Testis (tissue), 3 donors: Measurements from ENCODE around the gene DNAH10. TPM values are rescaled to one million over a fixed set of nuclear protein-coding genes. Genes with fewer than 3 reads are reported as not detected.

ENCODE experiments used
- DNase-seq: peaks from one replicate; pipeline ENCODE4 v3.0.0-alpha.2; 2019
- H3K27ac ChIP-seq, 2 donors: fragments of 200-600 bp; sonication (generic); one replicate each; pipeline ENCODE4 v1.5.1; 2019
- H3K27me3 ChIP-seq: fragments of 200-600 bp; sonication (generic); one replicate; pipeline ENCODE4 v1.5.1; 2019
- H3K36me3 ChIP-seq: fragments of 200-600 bp; sonication (generic); one replicate; pipeline ENCODE4 v1.5.1; 2017; ENCODE audit warnings: low read depth; ENCODE audit errors: missing control alignments
- H3K4me1 ChIP-seq: fragments of 200-600 bp; sonication (generic); one replicate; pipeline ENCODE4 v1.5.1; 2019
- H3K4me3 ChIP-seq, 2 donors: fragments of 200-600 bp; sonication (generic); one replicate each; pipeline ENCODE4 v1.5.1; 2017 to 2019
- H3K9me3 ChIP-seq: fragments of 200-600 bp; sonication (generic); one replicate; pipeline ENCODE4 v1.5.1; 2017
- POLR2A ChIP-seq: fragments of 450-650 bp; IDR thresholded peaks from one replicate; pipeline ENCODE4 v1.6.1; 2017; ENCODE audit warnings: antibody characterized with exemption, mild to moderate bottlenecking, moderate library complexity
- WGBS, 2 donors: methylation state at CpG; one replicate each; pipeline ENCODE4 v1.1.5; 2018; 5-methylcytosine and 5-hydroxymethylcytosine counted together
- intact Hi-C: fragments of 100-400 bp; cut with DNase I; formaldehyde crosslinking; loops from one replicate; pipeline ENCODE4 v1.15.1; 2023; ENCODE audit warnings: low total_unique reads
- polyA plus RNA-seq: library from polyadenylated mRNA; stranded (reverse); fragments of 350-450 nt; fragmentation: Illumina TruSeq; extraction: RNeasy Lipid Tissue Mini Kit (QIAGEN cat#74804); gene quantifications from one replicate; pipeline ENCODE4 v1.2.3, GENCODE V29; 2014; ENCODE audit warnings: low read depth, low replicate concordance; ENCODE audit not compliant: insufficient read depth
- total RNA-seq, 2 donors: library from RNA; depleted of rRNA; stranded (reverse); fragments of >200 nt; gene quantifications; one replicate each; pipeline ENCODE4 v1.2.3, GENCODE V29; 2016
- TF ChIP-seq, protein P1 (sequence below), 3 experiments: fragments of 450-650 bp in 2 of 3; fragments of 200-600 bp in 1 of 3; sonication (generic) in 1 of 3; IDR thresholded peaks; one replicate each; pipeline ENCODE4 v1.5.1; 2016 to 2019; ENCODE audit warnings: antibody characterized with exemption in 3 of 3, mild to moderate bottlenecking in 2 of 3, moderate library complexity in 1 of 3

DNAH10 gene
- total and polyA plus RNA-seq, 3 donors from 2014 or later: 15.4 to 29.3 (median 24.3) TPM

- WGBS, 2 donors: 86 to 88% methylated on average over 14 of the region's 14 CpGs
- Histone ChIP-seq H3K4me1 (no peaks in the 10 kb centered on the region), H3K36me3 (no peaks in the 10 kb centered on the region), H3K4me3 (no peak overlapping the region), H3K27me3 (no peaks in the 10 kb centered on the region), H3K27ac (no peak overlapping the region), H3K9me3 (no peaks in the 10 kb centered on the region)
- DNase-seq: no peak
- intact Hi-C loops: no loop called here
- TF ChIP-seq, protein P1, sequence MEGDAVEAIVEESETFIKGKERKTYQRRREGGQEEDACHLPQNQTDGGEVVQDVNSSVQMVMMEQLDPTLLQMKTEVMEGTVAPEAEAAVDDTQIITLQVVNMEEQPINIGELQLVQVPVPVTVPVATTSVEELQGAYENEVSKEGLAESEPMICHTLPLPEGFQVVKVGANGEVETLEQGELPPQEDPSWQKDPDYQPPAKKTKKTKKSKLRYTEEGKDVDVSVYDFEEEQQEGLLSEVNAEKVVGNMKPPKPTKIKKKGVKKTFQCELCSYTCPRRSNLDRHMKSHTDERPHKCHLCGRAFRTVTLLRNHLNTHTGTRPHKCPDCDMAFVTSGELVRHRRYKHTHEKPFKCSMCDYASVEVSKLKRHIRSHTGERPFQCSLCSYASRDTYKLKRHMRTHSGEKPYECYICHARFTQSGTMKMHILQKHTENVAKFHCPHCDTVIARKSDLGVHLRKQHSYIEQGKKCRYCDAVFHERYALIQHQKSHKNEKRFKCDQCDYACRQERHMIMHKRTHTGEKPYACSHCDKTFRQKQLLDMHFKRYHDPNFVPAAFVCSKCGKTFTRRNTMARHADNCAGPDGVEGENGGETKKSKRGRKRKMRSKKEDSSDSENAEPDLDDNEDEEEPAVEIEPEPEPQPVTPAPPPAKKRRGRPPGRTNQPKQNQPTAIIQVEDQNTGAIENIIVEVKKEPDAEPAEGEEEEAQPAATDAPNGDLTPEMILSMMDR (IDR thresholded peaks at IDR 0.05): no peak
- no peak for TF ChIP-seq POLR2A
Measured at GRCh38 chr12:123843912-123844748, 82.0 kb downstream of the DNAH10 start.

DNA sequence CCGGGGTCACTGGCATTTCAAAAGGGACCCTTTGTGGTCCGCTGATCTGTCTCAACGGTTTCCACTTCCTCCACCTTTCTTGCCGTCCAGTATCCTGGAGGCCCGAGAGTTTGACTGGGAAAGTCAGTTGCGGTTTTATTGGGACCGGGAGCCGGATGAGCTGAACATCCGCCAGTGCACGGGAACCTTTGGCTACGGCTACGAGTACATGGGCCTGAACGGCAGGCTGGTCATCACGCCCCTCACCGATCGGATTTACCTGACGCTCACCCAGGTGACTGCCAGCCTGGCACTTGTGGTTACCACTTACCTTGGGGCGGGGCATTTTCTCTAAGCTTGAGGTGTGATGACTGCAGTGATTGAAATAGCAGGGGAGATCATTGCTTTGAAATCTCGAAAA is 83.8 kb downstream of the DNAH10 start:
- no peaks in the 10 kb centered on the region for H3K9me3 ChIP-seq
- intact Hi-C loops: no loop called here
- no peaks in the 10 kb centered on the region for H3K27me3 ChIP-seq
- H3K4me1 ChIP-seq: no peaks in the 10 kb centered on the region
- no peak overlapping the region for H3K4me3 ChIP-seq
- TF ChIP-seq, protein P1 (IDR thresholded peaks at IDR 0.05): no peak
- no peak for TF ChIP-seq POLR2A
- no peaks in the 10 kb centered on the region for H3K36me3 ChIP-seq
- no peak for DNase-seq
- 92 to 93% methylated on average over 19 of the region's 19 CpGs for WGBS, 2 donors
- H3K27ac ChIP-seq: no peak overlapping the region

GRCh38 chr12:123846340-123846739 is 84.2 kb downstream of the DNAH10 start:
- TF ChIP-seq, protein P1 (IDR thresholded peaks at IDR 0.05): no peak
- no peak for TF ChIP-seq POLR2A
- 63 to 66% methylated on average over 5 of the region's 5 CpGs for WGBS, 2 donors
- intact Hi-C loops: no loop called here

GRCh38 chr12:123847019-123847418 is 84.9 kb downstream of the DNAH10 start:
- intact Hi-C loops: no loop called here
- H3K4me1 ChIP-seq: no peaks in the 10 kb centered on the region
- 81 to 93% methylated on average over 2 of the region's 2 CpGs for WGBS, 2 donors

More at GRCh38 chr12:123846340-123846739, 84.2 kb downstream of the DNAH10 start:
- H3K27me3 ChIP-seq: no peaks in the 10 kb centered on the region
- H3K36me3 ChIP-seq: no peaks in the 10 kb centered on the region
- no peak overlapping the region for H3K27ac ChIP-seq
- no peak overlapping the region for H3K4me3 ChIP-seq
- no peaks in the 10 kb centered on the region for H3K9me3 ChIP-seq
- no peaks in the 10 kb centered on the region for H3K4me1 ChIP-seq
- DNase-seq: no peak

More at GRCh38 chr12:123847019-123847418, 84.9 kb downstream of the DNAH10 start:
- Histone ChIP-seq H3K9me3 (no peaks in the 10 kb centered on the region), H3K27me3 (no peaks in the 10 kb centered on the region), H3K4me3 (no peak overlapping the region), H3K27ac (no peak overlapping the region), H3K36me3 (no peaks in the 10 kb centered on the region)
- DNase-seq: no peak
- TF ChIP-seq, protein P1 (IDR thresholded peaks at IDR 0.05): no peak
- no peak for TF ChIP-seq POLR2A
